Peyer's patch (tissue), 4 donors: ENCODE data around the gene MRPS31.

ENCODE experiments used
- POLR2A ChIP-seq, 2 donors: fragments of 450-650 bp; IDR thresholded peaks; one replicate each; pipeline ENCODE4 v1.5.1; 2017; ENCODE audit warnings: antibody characterized with exemption in 2 of 2, mild to moderate bottlenecking in 2 of 2, moderate library complexity in 2 of 2
- TF ChIP-seq, protein P1 (sequence below), 6 experiments: fragments of 450-650 bp in 4 of 6; fragments of 200-600 bp in 2 of 6; sonication (generic) in 1 of 6; IDR thresholded peaks; one replicate each; pipeline ENCODE4 v1.5.1; 2017 to 2019; ENCODE audit warnings: antibody characterized with exemption in 6 of 6, mild to moderate bottlenecking in 3 of 6, moderate library complexity in 1 of 6

DNA sequence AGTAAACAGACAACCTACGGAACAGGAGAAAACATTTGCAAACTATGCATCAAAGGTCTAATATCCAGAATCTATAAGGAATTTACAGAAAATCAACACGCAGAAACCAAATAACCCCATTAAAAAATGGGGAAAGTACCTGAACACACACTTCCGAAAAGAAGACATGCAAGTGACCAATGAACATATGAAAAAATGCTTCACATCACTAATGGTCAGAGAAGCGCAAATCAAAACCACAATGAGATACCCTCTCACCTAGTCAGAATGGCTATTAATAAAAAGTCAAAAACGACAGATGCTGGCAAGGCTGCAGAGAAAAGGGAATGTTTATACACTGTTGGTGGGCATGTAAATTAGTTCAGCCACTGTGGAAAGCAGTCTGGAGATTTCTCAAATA lies 47.9 kb upstream of the MRPS31 start:
- TF ChIP-seq, protein P1, sequence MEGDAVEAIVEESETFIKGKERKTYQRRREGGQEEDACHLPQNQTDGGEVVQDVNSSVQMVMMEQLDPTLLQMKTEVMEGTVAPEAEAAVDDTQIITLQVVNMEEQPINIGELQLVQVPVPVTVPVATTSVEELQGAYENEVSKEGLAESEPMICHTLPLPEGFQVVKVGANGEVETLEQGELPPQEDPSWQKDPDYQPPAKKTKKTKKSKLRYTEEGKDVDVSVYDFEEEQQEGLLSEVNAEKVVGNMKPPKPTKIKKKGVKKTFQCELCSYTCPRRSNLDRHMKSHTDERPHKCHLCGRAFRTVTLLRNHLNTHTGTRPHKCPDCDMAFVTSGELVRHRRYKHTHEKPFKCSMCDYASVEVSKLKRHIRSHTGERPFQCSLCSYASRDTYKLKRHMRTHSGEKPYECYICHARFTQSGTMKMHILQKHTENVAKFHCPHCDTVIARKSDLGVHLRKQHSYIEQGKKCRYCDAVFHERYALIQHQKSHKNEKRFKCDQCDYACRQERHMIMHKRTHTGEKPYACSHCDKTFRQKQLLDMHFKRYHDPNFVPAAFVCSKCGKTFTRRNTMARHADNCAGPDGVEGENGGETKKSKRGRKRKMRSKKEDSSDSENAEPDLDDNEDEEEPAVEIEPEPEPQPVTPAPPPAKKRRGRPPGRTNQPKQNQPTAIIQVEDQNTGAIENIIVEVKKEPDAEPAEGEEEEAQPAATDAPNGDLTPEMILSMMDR (IDR thresholded peaks at IDR 0.05): no peak
- TF ChIP-seq POLR2A (IDR thresholded peaks at IDR 0.05): no peak
